KG1 (cell line): ENCODE data around the gene PLD6.
A peak's percentile ranks its signal among the peaks of the same experiment; 100 is the strongest.
"Not testable (repeated sequence)": the region's sequence is repeated elsewhere in the genome, so short reads cannot be mapped to it uniquely, and the experiment has no call there.

ENCODE experiments used
- DNase-seq: peaks from one replicate; lab custom pipeline; 2025; lab: John Stamatoyannopoulos, UW

The PLD6 gene

GRCh38 chr17:17206124-17206912 is at the start of gene PLD6:
Gene PLD6, minus strand, starts transcription at chr17:17206333. Its CDS starts 47 bp downstream, at chr17:17206286.
- DNase-seq: peak; percentile 41

- not testable (repeated sequence) for DNase-seq
These were observed 49.6 kb upstream of the PLD6 start for GRCh38 chr17:17255689-17256088.

DNA sequence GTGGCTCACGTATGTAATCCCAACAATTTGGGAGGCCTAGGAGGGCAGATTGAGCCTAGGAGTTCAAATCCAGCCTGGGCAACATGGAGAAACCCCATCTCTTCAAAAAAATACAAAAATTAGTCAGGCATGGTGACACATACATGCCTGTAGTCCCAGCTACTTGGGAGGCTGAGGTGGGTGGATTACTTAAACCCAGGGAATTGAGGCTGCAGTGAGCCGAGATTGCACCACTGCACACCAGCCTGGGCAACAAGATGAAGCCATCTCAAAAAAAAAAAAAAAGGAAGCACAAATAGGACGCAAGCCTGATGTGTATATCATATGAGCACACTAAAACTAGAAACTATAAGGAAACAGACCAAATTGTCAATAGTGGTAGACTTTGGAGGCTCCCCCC is 47.9 kb upstream of the PLD6 start:
- no peak for DNase-seq

- no peak for DNase-seq
These were observed 47.3 kb upstream of the PLD6 start for GRCh38 chr17:17253406-17253805.

GRCh38 chr17:17252149-17252661 is 46.1 kb upstream of the PLD6 start:
- DNase-seq: no peak

DNA sequence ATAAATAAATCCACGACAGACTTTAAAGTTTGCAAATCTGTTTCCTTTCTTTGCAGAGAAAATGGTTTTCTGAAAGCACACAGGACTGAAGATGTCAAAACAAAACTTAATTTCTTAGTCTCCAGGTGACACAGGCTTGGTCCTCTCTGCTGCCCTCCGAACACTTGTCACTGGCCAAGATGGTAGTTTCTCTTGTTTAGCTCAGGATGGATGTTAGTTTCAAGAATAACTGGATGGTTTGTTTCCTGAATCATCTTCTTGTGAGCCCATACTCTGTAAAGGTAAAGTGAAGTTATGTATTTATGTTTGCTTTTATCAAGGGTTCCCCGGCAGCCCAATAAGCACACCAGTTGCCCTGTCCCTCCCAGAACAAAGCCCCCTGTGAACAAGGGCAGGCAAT is 40.7 kb upstream of the PLD6 start:
- DNase-seq: no peak

- DNase-seq: no peak
These were observed 37.0 kb upstream of the PLD6 start for GRCh38 chr17:17243163-17243562.

DNA sequence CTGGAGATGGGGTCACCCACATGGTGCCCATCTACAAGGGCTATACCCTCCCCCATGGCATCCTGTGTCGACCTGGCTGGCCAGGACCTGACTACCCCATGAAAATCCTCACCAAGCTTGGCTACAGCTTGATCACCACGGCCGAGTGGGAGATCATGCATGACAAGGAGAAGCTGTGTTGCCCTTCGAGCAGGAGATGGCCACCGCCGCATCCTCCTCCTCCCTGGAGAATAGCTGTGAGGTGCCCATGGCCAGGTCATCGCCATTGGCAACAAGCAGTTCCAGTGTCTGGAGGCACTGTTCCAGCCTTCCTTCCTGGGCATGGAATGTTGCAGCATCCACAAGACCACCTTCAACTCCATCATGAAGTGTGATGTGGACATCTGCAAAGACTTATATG is 36.1 kb upstream of the PLD6 start:
- DNase-seq: no peak

GRCh38 chr17:17241656-17242055 is 35.5 kb upstream of the PLD6 start:
- no peak for DNase-seq

GRCh38 chr17:17239832-17240231 is 33.7 kb upstream of the PLD6 start:
- no peak for DNase-seq

GRCh38 chr17:17237026-17237799 is 31.1 kb upstream of the PLD6 start, which contains the start of gene FLCN:
Gene FLCN, minus strand, starts transcription at chr17:17237168. Its CDS starts 9,031 bp downstream, at chr17:17228137.
- DNase-seq: peak; percentile 34

- DNase-seq: no peak
These were observed 30.3 kb upstream of the PLD6 start for GRCh38 chr17:17236295-17237025.

- DNase-seq: no peak
These were observed 29.4 kb upstream of the PLD6 start for GRCh38 chr17:17235212-17236174.

GRCh38 chr17:17232303-17232621 is 26.1 kb upstream of the PLD6 start:
- DNase-seq: no peak

- no peak for DNase-seq
These were observed 25.6 kb upstream of the PLD6 start for GRCh38 chr17:17231621-17232302.

DNA sequence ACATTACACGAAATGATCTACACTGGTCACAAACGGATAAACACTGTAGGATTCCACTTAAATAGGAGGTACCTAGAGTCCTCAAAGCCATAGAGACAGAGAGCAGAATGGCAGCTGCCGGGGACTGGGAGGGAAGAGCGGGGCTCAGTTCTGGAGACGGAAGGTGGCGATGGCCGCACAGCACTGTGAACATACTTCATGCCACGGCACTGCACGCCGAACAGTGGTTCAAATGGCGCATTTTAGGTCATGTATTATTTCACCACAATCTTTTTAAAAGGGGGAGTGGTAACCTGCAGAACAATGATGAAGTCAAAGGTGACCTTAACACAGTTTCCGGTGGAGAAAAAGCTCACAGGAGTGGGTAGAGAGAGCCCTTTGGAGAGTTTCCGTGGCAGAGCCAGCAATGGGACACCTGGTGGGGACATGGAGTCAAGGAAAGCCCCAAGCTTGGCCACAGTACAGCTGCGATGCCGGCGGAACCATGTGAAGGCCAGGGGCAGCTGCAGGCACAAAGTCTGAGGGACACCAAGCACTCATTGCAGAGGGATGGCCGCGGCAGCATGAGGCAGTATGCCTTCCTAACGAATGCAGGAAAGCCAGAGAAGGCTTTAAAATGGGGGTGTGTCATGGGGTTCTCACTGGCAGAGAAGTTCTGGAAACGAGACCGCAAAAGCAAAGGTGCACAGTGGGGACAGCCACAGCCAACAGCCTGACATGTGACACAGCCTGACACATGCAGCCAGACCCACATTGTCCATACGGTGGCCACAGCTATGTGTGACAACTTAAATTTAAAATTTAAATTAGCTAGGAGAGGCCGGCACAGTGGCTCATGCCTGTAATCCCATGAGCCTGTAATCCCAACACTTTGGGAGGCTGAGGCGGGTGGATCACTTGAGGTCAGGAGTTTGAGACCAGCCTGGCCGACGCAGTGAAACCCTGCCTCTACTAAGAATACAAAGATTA is 23.6 kb upstream of the PLD6 start:
- DNase-seq: no peak

- no peak for DNase-seq
These were observed 22.6 kb upstream of the PLD6 start for GRCh38 chr17:17228521-17229279.

- no peak for DNase-seq
These were observed 21.7 kb upstream of the PLD6 start for GRCh38 chr17:17227608-17228520.
